Measurements from ENCODE around the gene G6PC1.
"Not testable (repeated sequence)": the region's sequence is repeated elsewhere in the genome, so short reads cannot be mapped to it uniquely, and the experiment has no call there.

DNA sequence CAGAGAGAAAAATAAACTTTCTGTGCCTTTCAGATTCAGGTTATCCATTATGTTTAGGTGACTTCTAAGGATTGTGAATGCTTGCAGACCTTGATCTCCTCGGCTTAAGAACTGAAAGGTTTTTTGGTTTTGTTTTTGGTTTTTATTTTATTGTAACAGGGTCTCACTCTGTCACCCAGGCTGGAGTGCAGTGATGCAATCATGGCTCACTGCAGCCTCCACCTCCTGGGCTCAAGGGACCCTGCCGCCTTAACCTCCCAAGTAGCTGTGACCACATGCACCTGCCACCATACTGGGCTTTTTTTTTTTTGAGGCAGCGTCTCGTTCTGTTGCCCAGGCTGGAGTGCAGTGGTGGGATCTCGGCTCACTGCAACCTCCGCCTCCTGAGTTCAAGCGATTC is 22.9 kb downstream of the G6PC1 start:
- not testable (repeated sequence) for TF ChIP-seq MXI1 (conservative IDR thresholded peaks at IDR 0.05; ENCODE audit: poor library complexity, severe bottlenecking); TAF1 (IDR thresholded peaks at IDR 0.05; ENCODE audit: low read depth)
- TF ChIP-seq, protein P1, sequence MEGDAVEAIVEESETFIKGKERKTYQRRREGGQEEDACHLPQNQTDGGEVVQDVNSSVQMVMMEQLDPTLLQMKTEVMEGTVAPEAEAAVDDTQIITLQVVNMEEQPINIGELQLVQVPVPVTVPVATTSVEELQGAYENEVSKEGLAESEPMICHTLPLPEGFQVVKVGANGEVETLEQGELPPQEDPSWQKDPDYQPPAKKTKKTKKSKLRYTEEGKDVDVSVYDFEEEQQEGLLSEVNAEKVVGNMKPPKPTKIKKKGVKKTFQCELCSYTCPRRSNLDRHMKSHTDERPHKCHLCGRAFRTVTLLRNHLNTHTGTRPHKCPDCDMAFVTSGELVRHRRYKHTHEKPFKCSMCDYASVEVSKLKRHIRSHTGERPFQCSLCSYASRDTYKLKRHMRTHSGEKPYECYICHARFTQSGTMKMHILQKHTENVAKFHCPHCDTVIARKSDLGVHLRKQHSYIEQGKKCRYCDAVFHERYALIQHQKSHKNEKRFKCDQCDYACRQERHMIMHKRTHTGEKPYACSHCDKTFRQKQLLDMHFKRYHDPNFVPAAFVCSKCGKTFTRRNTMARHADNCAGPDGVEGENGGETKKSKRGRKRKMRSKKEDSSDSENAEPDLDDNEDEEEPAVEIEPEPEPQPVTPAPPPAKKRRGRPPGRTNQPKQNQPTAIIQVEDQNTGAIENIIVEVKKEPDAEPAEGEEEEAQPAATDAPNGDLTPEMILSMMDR (IDR thresholded peaks at IDR 0.05; ENCODE audit: poor library complexity, severe bottlenecking), result not testable (repeated sequence)
